Epithelial cell of esophagus (primary cell): ENCODE measurements around the gene PFKL.

ENCODE experiments used
- DNase-seq: peaks from one replicate; pipeline ENCODE4 v3.0.0; 2010; ENCODE audit warnings: low read depth
- H3K4me3 ChIP-seq: 2 replicates; pipeline ENCODE4 v1.5.1; 2011; ENCODE audit warnings: mild to moderate bottlenecking, low read length, control low read depth
- TF ChIP-seq, protein P1 (sequence below): IDR thresholded peaks from 2 replicates; pipeline ENCODE4 v1.5.1; 2011; ENCODE audit warnings: low read depth, mild to moderate bottlenecking, low read length, control low read depth, inconsistent platforms; ENCODE audit not compliant: insufficient read depth; ENCODE audit errors: missing control alignments

The PFKL gene

DNA sequence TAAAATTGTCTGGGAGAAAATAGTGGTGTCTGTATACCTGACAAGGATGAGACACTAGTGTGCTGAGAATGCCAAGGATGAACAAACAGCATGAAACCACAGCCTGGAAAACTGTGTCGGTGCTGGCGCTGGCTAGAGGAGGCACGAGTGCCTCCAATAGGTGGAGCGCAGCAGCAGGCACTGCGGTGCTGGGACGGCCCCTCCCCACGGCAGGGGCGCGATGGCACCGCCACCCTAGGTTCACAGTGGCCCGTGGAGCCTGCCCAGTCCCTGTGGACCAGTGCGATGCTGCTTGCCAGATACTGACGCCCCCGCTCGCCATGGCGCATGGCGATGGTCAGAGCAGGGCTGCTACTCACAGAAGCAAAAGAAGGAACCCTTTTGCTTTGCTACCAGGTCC lies 32.5 kb downstream of the PFKL start:
- H3K4me3 ChIP-seq, result no peak overlapping the region
- no peak for DNase-seq
- TF ChIP-seq, protein P1, sequence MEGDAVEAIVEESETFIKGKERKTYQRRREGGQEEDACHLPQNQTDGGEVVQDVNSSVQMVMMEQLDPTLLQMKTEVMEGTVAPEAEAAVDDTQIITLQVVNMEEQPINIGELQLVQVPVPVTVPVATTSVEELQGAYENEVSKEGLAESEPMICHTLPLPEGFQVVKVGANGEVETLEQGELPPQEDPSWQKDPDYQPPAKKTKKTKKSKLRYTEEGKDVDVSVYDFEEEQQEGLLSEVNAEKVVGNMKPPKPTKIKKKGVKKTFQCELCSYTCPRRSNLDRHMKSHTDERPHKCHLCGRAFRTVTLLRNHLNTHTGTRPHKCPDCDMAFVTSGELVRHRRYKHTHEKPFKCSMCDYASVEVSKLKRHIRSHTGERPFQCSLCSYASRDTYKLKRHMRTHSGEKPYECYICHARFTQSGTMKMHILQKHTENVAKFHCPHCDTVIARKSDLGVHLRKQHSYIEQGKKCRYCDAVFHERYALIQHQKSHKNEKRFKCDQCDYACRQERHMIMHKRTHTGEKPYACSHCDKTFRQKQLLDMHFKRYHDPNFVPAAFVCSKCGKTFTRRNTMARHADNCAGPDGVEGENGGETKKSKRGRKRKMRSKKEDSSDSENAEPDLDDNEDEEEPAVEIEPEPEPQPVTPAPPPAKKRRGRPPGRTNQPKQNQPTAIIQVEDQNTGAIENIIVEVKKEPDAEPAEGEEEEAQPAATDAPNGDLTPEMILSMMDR, result no peak

DNA sequence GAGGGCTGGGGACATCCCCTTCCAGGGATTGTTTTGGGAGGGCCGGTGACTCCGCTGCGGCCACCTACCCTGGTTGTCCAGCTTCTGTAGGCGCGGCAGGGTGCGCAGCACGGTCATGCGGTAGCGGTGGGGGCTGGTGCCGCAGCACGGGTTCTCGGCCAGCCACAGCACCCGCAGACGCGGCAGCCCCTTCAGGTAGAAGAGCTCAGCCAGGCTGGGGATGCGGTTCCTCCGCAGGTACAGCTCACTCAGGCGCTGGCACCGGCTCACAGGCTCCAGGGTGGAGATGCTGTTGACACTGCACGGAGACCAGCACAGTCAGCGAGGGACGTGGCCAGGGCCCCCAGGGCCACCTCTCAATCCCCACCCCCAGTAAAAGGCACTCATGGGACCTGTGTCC lies 33.1 kb downstream of the PFKL start:
- no peak overlapping the region for H3K4me3 ChIP-seq
- DNase-seq, result no peak
- TF ChIP-seq, protein P1, result no peak

DNA sequence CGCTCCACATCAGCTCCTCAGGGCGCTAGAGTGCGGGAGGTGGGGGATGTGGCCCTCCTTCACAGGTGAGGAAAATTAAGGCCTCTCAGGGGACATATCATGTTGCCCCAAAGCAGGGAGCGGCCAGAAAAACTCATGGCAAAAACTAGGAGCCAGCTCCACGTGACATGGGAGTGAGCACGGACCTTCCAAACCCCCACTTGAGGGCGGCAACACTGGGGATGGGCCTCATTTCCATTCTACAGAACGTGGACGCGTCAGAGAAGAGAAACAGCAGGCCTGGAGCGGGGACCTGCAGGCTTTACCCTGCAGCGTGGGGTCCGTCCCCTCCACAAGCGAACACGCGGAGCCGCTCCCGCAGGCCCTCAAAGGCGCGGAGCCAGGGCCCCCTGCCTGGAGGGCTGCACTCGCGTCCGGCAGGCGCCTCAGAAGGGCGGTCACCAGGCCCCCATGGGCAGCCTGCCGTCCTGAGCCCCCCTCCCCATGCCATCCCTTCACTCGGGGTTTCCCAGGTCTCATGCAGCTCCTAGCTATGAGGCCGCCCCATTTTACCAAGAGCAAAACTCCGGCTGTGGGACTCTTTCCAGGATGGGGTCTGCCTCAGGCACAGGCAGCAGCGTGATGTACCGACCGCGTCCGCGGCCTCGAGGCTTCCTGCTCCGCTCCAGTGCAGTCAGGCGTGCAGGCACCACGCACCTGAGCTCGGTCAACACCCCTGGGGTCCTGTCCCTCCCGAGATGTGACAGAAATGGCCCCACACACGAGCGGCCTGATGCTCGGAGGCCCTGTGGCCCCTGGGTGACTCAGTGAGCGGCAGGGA lies 33.9 kb downstream of the PFKL start:
- DNase-seq, result no peak
- no peak overlapping the region for H3K4me3 ChIP-seq
- TF ChIP-seq, protein P1, result no peak

GRCh38 chr21:44334329-44335030 lies 34.6 kb downstream of the PFKL start:
- TF ChIP-seq, protein P1, result no peak
- DNase-seq, result peak; percentile 20
- H3K4me3 ChIP-seq, result no peak overlapping the region

- H3K4me3 ChIP-seq, result no peak overlapping the region
- TF ChIP-seq, protein P1, result no peak
Observed at GRCh38 chr21:44335266-44336059, 35.6 kb downstream of the PFKL start.

GRCh38 chr21:44337449-44337848 lies 37.6 kb downstream of the PFKL start:
- DNase-seq, result no peak
- H3K4me3 ChIP-seq, result no peak overlapping the region
- TF ChIP-seq, protein P1, result no peak

More at GRCh38 chr21:44335266-44336059, 35.6 kb downstream of the PFKL start:
- no peak for DNase-seq
